Epithelial cell of esophagus (primary cell): ENCODE measurements around the gene TMTC4.
"Not testable (repeated sequence)": the region's sequence is repeated elsewhere in the genome, so short reads cannot be mapped to it uniquely, and the experiment has no call there.

Source experiments
- DNase-seq: peaks from one replicate; pipeline ENCODE4 v3.0.0; 2010; ENCODE audit warnings: low read depth
- H3K4me3 ChIP-seq: 2 replicates; pipeline ENCODE4 v1.5.1; 2011; ENCODE audit warnings: mild to moderate bottlenecking, low read length, control low read depth
- CTCF ChIP-seq: IDR thresholded peaks from 2 replicates; pipeline ENCODE4 v1.5.1; 2011; ENCODE audit warnings: low read depth, mild to moderate bottlenecking, low read length, control low read depth, inconsistent platforms; ENCODE audit not compliant: insufficient read depth; ENCODE audit errors: missing control alignments

TMTC4 gene

GRCh38 chr13:100707818-100708740 is 33.5 kb upstream of the TMTC4 start:
- no peak for TF ChIP-seq CTCF
- no peak overlapping the region for H3K4me3 ChIP-seq
- peak; percentile 27 for DNase-seq

GRCh38 chr13:100698331-100698730 is 23.7 kb upstream of the TMTC4 start:
- not testable (repeated sequence) for H3K4me3 ChIP-seq, DNase-seq

- TF ChIP-seq CTCF: no peak
These were observed 20.8 kb upstream of the TMTC4 start for GRCh38 chr13:100695509-100695773.

GRCh38 chr13:100694722-100695508 is 20.3 kb upstream of the TMTC4 start:
- peak; percentile 37 for DNase-seq
- no peak overlapping the region for H3K4me3 ChIP-seq
- TF ChIP-seq CTCF: peak; percentile 45

More at GRCh38 chr13:100695509-100695773, 20.8 kb upstream of the TMTC4 start:
- no peak overlapping the region for H3K4me3 ChIP-seq
- DNase-seq: no peak

GRCh38 chr13:100689191-100689590 is 14.6 kb upstream of the TMTC4 start:
- DNase-seq: no peak
- TF ChIP-seq CTCF: no peak
- no peak overlapping the region for H3K4me3 ChIP-seq

GRCh38 chr13:100680131-100680530 is 5.5 kb upstream of the TMTC4 start:
- no peak overlapping the region for H3K4me3 ChIP-seq
- TF ChIP-seq CTCF: no peak
- no peak for DNase-seq

GRCh38 chr13:100677128-100677527 is 2.5 kb upstream of the TMTC4 start:
- DNase-seq, H3K4me3 ChIP-seq: not testable (repeated sequence)
